Measurements from ENCODE around the gene CD276.
"Not testable (repeated sequence)": the region's sequence is repeated elsewhere in the genome, so short reads cannot be mapped to it uniquely, and the experiment has no call there.

The CD276 gene

GRCh38 chr15:73683777-73684580 is at the start of gene CD276:
TSS of gene CD276 (plus strand) at chr15:73684383. CDS start at chr15:73699640, 15,257 bp downstream.
- no peak for DNase-seq (ENCODE audit: low read depth, low spot score)

GRCh38 chr15:73637527-73637926 is 46.7 kb upstream of the CD276 start:
- DNase-seq (ENCODE audit: low read depth, low spot score) = no peak

GRCh38 chr15:73639464-73639863 is 44.7 kb upstream of the CD276 start:
- DNase-seq (ENCODE audit: low read depth, low spot score) = not testable (repeated sequence)

DNA sequence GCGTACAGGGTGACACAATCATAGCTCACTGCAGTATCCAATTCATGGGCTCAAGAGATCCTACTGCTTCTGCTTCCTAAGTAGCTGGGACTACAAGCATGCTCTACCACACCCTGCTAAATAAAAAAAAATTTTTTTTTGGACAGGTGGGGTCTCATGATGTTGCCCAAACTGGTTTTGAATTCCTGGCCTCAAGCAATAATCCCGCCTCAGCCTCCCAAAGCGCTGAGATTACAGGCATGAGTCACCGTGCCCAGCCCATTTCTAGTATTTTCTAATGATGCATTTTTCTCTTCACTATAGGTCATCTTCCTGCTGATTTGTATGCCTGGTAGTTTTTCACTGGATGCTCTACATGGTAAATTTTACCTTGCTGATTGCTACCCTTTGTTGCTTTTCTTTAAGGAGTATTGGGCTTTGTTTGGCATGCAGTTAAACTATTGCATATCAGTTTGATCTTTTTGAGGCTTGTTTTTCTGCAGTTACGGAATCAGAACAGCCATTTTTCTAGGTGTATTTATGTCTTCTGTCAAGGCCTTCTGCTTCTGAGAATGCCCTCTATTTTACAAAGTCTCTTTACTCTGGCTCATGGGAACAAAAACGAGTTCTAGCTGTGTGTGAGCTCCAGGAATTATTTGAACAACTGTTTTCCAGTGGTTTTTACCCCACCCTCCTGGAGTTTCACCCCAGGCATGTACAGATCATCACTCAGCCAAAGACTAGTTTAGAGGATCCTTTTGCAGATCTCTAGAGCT is 36.7 kb upstream of the CD276 start:
- no peak for DNase-seq (ENCODE audit: low read depth, low spot score)

GRCh38 chr15:73648014-73648295 is 36.2 kb upstream of the CD276 start:
- DNase-seq (ENCODE audit: low read depth, low spot score) = no peak

- DNase-seq (ENCODE audit: low read depth, low spot score) = no peak
Measured at GRCh38 chr15:73650416-73651126, 33.6 kb upstream of the CD276 start.

DNA sequence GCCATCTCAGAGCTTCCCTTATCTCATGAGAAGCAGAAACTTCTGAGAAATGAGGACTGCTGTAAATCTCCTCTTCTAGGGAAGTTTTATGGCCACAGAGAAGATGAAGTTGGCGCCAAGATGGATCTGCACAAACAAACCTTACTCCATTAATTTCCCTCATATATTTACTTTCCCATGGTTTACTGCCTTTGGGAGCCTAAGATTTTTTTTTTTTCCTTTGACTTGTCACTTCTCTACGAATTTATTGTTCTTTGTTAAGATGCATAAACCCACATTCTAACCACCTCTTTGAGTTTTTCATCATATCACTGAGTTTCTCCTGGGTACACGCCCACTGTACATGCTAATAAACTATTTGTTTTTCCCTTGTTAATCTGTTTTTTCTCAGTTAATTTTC is 29.5 kb upstream of the CD276 start:
- DNase-seq (ENCODE audit: low read depth, low spot score) = no peak

- DNase-seq (ENCODE audit: low read depth, low spot score) = no peak
Measured at GRCh38 chr15:73655724-73656123, 28.5 kb upstream of the CD276 start.

DNA sequence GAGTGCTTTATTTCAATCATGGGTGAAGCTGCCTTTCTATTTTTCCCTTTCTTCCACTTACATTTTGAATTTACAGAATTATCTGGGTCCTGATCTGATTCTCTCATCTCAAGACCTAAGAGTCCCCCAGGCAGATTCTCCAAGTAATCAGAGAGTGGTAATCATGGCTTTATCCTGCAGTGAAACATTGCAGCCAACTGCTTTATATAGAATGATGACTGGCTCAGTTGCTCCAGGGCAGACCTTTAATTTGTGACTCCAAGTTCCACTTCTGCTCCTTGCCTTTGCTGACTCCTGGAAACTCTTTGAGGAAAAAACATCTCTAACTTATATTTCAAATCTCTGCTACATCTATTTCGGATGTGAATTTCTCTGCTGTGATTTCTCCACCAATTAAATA is 25.5 kb upstream of the CD276 start:
- no peak for DNase-seq (ENCODE audit: low read depth, low spot score)

DNA sequence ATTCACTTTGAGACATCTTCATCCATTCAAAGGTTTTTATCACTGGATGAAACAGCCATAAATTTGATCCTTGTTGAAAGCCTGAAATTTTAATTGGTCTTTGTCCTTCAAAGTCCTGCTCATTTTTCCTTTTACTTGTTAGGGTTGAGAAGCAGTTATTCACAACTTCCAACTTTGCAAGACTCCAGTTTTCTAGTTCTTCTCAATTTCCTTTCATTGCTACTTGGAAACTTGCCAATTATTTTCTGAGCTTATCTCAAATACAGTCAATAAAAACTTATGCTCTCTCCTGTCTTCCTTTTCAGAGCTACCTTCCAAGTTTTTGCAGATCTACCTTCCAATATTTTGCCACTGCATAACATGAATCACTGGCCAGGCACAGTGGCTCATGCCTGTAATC is 23.7 kb upstream of the CD276 start:
- DNase-seq (ENCODE audit: low read depth, low spot score) = no peak

- no peak for DNase-seq (ENCODE audit: low read depth, low spot score)
Measured at GRCh38 chr15:73674587-73674986, 9.6 kb upstream of the CD276 start.

DNA sequence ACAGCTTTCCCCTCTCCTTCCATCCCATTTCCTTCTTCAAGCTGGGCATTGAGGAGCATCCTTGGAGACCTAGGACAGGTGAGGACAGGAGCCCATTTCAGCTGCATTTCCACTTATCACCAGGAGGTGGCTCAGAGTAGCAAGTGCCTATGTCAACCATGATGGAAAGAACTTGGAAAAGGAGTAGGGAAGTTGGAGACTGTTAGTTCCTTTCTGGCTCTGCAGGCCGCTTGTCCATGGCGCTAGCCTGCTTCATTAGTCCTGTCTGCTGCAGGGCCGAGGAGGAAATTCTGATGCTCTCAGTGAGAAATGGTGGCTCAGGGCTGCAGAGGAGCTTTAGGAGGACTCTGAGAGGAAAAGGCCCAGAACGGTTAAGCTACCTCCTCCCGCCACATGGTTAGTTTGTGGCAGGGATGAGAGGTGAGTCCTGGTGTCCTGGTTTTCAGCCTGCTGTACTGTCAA is 7.0 kb upstream of the CD276 start:
- DNase-seq (ENCODE audit: low read depth, low spot score) = no peak

DNA sequence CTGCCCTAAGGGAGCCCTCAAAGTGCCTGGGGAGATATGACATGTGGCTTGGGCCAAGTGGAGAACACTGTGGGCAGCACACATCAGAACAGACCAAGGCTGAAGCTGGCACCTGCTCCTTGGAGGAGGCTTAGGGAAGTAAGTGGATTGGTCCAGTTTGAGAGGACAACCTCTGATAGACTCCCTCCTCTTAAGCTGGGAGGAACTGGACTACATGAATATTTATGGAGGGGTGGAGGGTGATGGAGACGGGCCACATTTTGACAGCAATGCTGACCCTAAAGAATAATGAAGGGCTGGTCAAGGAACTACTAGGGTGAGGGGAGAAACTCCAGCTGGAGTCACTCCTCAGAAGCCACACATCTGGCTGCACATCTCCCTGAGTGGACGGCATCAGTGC is 6.5 kb upstream of the CD276 start:
- no peak for DNase-seq (ENCODE audit: low read depth, low spot score)

- DNase-seq (ENCODE audit: low read depth, low spot score) = no peak
Measured at GRCh38 chr15:73678498-73678897, 5.7 kb upstream of the CD276 start.

DNA sequence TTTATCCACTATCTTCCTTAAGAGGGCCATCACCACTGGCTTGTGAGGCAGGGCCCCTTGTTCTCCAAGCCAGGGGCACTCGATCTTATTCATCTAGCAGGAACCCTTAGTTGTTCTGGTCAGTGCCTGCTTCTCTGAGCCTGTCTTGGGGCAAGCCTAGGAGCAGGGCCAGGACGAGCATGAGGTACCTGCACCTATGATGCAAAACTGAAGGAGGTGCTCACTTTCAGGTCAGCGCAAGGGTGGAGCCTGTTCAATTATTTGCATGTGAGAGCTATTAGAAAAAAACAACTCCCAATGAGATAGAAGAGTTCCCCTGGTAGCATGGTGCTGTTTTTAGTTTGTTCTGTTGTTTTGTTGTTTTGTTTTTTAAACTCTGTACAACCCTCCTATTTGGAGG is 5.0 kb upstream of the CD276 start:
- DNase-seq (ENCODE audit: low read depth, low spot score) = no peak

DNA sequence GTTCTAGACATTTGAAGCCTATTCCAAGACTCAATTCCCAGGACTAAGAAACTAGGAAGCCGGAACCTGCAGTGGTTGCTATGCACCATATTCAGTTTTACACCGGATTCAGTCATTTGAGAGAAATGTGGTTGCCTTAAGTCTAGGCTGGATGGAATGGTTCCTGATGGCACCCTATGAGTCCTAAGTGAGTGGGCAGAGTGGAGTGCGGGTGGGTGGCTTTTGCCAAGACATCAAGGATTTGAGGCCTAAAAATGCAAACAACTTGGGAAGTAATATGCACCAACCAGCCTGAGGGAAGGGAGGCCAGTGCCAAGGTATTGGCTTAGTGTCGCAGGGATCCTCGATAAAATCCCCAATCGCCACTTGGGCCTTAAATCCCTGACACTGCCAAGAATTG is 4.2 kb upstream of the CD276 start:
- DNase-seq (ENCODE audit: low read depth, low spot score) = no peak

GRCh38 chr15:73680549-73680948 is 3.6 kb upstream of the CD276 start:
- no peak for DNase-seq (ENCODE audit: low read depth, low spot score)

DNA sequence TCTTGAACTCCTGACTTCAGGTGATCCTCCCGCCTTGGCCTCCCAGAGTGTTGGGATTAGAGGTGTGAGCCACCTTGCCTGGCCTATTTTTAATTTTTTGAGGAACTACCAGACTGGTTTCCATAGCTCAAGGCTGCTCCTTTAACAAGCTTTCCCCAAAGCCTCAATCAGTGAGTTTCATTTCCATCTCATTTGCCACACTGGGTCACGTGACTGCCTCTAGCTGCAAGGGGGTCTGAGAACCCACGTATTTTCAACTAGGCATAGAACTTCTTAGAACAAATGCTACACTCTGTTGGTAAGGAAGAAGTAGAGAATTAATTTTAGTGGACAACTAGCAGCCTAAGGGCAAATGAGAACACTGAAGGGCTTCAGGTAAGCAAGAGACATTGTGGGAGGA is 3.1 kb upstream of the CD276 start:
- no peak for DNase-seq (ENCODE audit: low read depth, low spot score)

DNA sequence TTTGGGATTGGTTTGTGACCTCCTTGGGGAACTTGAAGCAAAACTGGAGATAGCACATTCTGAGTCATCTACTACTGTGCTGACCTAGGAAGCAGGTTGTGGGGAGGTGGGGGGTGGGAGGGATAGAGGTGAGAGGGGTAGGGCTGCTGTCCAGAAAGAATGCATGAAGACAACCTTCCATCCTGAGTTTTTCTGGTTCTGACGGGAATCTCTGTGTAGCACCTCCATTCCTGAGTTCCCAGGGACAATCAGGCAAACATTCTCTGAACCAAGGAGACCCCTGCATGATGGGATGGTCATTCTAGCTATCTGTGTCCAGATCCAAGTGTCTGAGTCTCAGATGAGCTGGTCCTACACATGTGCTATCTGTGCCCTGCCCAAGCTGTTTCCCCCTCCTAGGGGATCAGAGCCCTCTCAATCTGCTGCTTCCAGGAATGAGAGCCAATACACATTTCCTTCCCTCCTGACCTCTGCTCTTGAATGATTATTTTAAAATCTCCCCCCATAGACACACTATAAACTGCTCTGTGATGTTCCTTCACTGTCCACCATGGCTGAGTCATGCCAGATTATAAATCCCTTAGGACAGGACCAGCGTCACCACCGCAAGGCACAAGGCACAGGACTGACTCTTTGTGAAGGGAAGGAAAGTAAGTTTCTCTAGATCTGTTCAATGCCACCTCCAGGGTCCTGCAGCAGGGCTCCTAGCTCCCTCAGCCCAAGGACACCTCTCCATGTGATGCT is 2.2 kb upstream of the CD276 start:
- DNase-seq (ENCODE audit: low read depth, low spot score) = no peak

- DNase-seq (ENCODE audit: low read depth, low spot score) = no peak
Measured at GRCh38 chr15:73682600-73683090, 1.5 kb upstream of the CD276 start.

GRCh38 chr15:73683257-73683776 is 866 bp upstream of the CD276 start:
- DNase-seq (ENCODE audit: low read depth, low spot score) = no peak
